Bronchial smooth muscle cell (primary cell): ENCODE measurements around the gene STAT3. TPM values are rescaled to one million over a fixed set of nuclear protein-coding genes. Genes with fewer than 3 reads are reported as not detected.

Source experiments
- total RNA-seq: library from RNA; depleted of rRNA; stranded (reverse); fragments of >200 nt; gene quantifications from 2 replicates; pipeline ENCODE4 v1.2.1, GENCODE V29; 2014

The STAT3 gene
- total RNA-seq, result 70.4 and 73.1 TPM in 2 replicates

DNA sequence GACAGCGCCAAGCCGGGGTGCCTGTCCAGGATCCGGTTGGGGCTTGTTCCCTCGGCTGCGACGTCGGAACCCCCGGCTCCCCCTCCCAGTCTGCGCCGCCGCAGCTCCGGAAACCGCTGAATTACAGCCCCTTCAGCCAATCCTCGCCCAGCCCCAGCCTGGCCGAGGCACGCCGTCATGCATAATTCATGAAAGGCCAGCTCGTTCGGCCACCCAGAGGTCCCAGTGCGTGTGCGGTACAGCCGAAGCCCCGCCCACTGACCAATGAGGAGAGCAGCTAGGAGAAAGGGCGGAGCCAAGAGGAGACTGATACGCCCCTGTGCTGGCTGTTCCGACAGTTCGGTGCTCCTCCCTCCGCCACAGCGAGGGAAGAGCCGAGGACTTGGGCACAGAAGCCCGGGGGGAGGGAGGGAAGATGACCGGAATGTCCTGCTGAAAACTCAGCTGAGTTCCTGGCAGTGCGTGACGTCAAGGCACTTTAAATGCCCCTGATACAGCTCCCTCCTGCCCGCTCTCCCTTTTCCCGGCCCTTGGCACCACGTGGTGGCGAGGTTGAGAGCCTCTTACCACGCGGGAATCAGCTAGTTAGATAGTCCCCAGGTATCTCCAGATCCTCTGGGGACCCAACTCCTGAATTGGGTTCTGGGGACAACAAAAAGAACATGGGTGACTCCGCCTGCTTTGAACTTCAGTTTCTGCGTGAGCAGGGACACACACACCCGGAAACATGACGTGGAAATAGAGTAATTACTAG lies at the start of gene STAT3:
Gene STAT3 (minus strand): TSS at position 62 of the 754 bp plus-strand sequence. CDS start 39,926 bp downstream, outside the sequence.

DNA sequence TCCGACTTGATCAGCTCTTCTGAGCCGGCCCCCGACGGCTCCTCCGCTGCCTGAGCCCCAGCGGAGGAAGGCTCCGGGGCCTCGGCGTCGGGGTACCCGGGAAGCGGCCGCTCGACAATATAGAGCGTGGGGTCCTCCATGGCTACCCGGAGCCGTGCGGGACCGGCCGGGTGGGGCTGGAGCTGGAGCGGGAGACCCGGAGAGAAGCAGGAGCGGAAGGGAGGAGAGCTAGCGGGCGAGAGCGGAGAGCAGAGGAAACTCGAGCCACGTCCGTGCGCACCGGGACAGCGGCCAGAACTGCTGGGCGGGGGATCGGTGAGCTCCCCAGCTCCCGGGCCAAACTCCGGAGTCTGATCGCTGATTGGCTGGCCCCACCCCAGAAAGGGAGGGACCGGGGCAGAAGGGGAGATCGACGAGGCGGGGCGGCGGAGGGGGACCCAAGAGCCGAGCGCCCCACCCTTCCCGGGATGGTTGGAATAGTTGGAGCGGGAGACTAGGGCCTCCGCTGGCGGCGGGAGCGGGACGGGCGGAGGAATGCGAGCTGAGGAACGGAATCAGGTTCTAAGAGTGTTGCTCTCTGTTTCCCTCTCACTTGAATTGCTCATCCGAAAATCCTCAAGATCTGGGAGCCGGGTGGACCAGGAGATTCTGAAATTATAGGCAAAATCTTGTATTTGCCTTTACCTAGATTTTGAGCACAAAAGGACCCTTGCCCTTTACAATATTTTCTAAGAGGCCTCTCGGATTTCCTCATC lies 34.9 kb upstream of the STAT3 start, which contains the start of gene CAVIN1:
Gene CAVIN1 (minus strand): TSS at position 299 of the 755 bp plus-strand sequence. CDS start 159 bp downstream, at position 140.

DNA sequence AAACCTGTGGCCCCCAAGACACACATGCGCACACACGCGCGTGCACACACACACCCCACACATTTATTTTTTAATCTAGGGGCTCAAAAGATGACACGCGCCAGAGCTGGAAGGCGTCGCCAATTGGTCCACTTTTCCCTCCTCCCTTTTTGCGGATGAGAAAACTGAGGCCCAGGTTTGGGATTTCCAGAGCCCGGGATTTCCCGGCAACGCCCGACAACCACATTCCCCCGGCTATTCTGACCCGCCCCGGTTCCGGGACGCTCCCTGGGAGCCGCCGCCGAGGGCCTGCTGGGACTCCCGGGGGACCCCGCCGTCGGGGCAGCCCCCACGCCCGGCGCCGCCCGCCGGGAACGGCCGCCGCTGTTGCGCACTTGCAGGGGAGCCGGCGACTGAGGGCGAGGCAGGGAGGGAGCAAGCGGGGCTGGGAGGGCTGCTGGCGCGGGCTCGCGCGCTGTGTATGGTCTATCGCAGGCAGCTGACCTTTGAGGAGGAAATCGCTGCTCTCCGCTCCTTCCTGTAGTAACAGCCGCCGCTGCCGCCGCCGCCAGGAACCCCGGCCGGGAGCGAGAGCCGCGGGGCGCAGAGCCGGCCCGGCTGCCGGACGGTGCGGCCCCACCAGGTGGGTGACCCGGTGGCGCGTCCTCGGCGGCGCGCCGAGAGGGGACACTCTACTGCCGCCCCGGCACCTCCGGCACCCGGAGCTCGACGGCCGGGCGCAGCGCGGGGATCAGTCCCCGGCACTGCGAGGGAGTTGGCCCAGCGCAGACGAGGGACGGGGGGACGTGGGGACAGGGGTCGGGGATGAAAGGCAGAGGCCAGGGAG lies 100.1 kb downstream of the STAT3 start, which contains the start of gene STAT5A:
Gene STAT5A (plus strand): TSS at position 522 of the 826 bp plus-strand sequence. CDS start 914 bp downstream, outside the sequence.

DNA sequence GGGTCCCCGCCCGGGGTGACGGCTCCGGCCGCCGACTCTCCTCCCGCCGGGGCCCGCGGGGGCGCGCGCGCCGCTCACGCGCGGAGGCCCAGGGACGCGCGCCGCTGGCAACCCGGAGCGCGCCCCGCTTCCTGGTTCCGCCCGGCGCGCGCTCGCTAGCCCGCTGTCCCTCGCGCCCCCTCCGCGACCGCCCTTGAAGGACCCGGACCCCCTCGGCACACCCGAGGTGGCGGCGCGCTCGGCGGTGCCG lies 112.0 kb downstream of the STAT3 start, which contains the start of gene STAT5B:
Gene STAT5B (minus strand): TSS at position 33 of the 250 bp plus-strand sequence. CDS start 44,264 bp downstream, outside the sequence.

Other genes with a start within 250 kb of the STAT3 start
- 37.4 and 41.7 TPM in 2 replicates for gene RAB5C, start 233.5 kb downstream of the STAT3 start, total RNA-seq
- gene KCNH4, start 207.3 kb downstream of the STAT3 start, total RNA-seq, result not detected in 2 replicates
- not detected in 2 replicates for gene HCRT, start 203.0 kb downstream of the STAT3 start, total RNA-seq
- 4.1 and 13.2 TPM in 2 replicates for gene GHDC, start 193.9 kb downstream of the STAT3 start, total RNA-seq
- gene STAT5B, start 112.1 kb downstream of the STAT3 start, total RNA-seq, result 14.0 and 16.8 TPM in 2 replicates
- gene STAT5A, start 99.9 kb downstream of the STAT3 start, total RNA-seq, result 21.1 and 35.6 TPM in 2 replicates
- gene CAVIN1, start 34.8 kb upstream of the STAT3 start, total RNA-seq, result 463 and 467 TPM in 2 replicates
- 59.4 and 63.2 TPM in 2 replicates for gene ATP6V0A1, start 70.4 kb upstream of the STAT3 start, total RNA-seq
- gene NAGLU, start 147.8 kb upstream of the STAT3 start, total RNA-seq, result 29.1 and 32.9 TPM in 2 replicates
- gene HSD17B1, start 164.5 kb upstream of the STAT3 start, total RNA-seq, result 1.5 and 5.7 TPM in 2 replicates
- gene COASY, start 173.7 kb upstream of the STAT3 start, total RNA-seq, result 6.4 and 7.7 TPM in 2 replicates
- gene MLX, start 178.7 kb upstream of the STAT3 start, total RNA-seq, result 30.1 and 31.0 TPM in 2 replicates
- 2.1 and 2.4 TPM in 2 replicates for gene PSMC3IP, start 189.3 kb upstream of the STAT3 start, total RNA-seq
- gene RETREG3, start 220.9 kb upstream of the STAT3 start, total RNA-seq, result 40.4 and 41.9 TPM in 2 replicates
- 12.3 TPM in 2 replicates for gene TUBG1, start 221.2 kb upstream of the STAT3 start, total RNA-seq